Common myeloid progenitor, CD34-positive (primary cell): Measurements from ENCODE around the gene ZNF592.
"Not testable (repeated sequence)": the region's sequence is repeated elsewhere in the genome, so short reads cannot be mapped to it uniquely, and the experiment has no call there.

Experiments used
- CTCF ChIA-PET: fragments of 350-600 bp; sonication (Branson Sonifier 250); formaldehyde crosslinking; loops from one replicate; lab custom pipeline; 2021; ENCODE audit warnings: antibody characterized with exemption; lab: Charles Lee
- POLR2A ChIA-PET: fragments of 350-600 bp; sonication (Branson Sonifier 250); formaldehyde crosslinking; loops from one replicate; lab custom pipeline; 2021; ENCODE audit warnings: antibody characterized with exemption; lab: Charles Lee
- DNase-seq, 3 donors: peaks; one replicate each; pipeline versions ENCODE4 v3.0.0 to v3.0.0-alpha.2; 2013
- H3K27ac ChIP-seq, 2 experiments: 1 replicate in 1 of 2; 2 replicates in 1 of 2; pipeline ENCODE4 v1.7.0; 2013; ENCODE audit warnings: inconsistent platforms in 2 of 2, low read length in 2 of 2, mild to moderate bottlenecking in 2 of 2, low read depth in 1 of 2, moderate library complexity in 1 of 2; ENCODE audit not compliant: severe bottlenecking in 2 of 2, insufficient read depth in 1 of 2, poor library complexity in 1 of 2
- H3K27me3 ChIP-seq, 5 experiments: replicated peaks in 2 of 5; 1 replicate in 3 of 5; 2 replicates in 2 of 5; pipeline versions ENCODE4 v1.6.1 to v1.7.0; 2013; ENCODE audit warnings: low read length in 4 of 5, mild to moderate bottlenecking in 2 of 5, moderate library complexity in 2 of 5, inconsistent platforms in 1 of 5; ENCODE audit not compliant: insufficient read depth in 5 of 5, control insufficient read depth in 4 of 5
- H3K36me3 ChIP-seq, 4 experiments: 1 replicate in 2 of 4; 2 replicates in 2 of 4; pipeline versions ENCODE4 v1.6.1 to v1.7.0; 2013; ENCODE audit warnings: low read length in 3 of 4, control low read depth in 1 of 4, mild to moderate bottlenecking in 1 of 4; ENCODE audit not compliant: control insufficient read depth in 4 of 4, insufficient read depth in 4 of 4
- H3K4me1 ChIP-seq, 4 experiments: 1 replicate in 3 of 4; 2 replicates in 1 of 4; pipeline versions ENCODE4 v1.6.1 to v1.7.1; 2013; ENCODE audit warnings: low read length in 3 of 4, mild to moderate bottlenecking in 3 of 4, control low read depth in 1 of 4, inconsistent platforms in 1 of 4, moderate library complexity in 1 of 4; ENCODE audit not compliant: control insufficient read depth in 4 of 4, insufficient read depth in 4 of 4; ENCODE audit errors: control extremely low read depth in 1 of 4
- H3K4me3 ChIP-seq, 7 experiments: 1 replicate in 4 of 7; 2 replicates in 3 of 7; pipeline versions ENCODE4 v1.5.1 to v1.7.0; 2013; ENCODE audit warnings: mild to moderate bottlenecking in 7 of 7, low read length in 6 of 7, moderate library complexity in 6 of 7, inconsistent platforms in 2 of 7, low read depth in 2 of 7, control low read depth in 1 of 7; ENCODE audit not compliant: insufficient read depth in 4 of 7, control insufficient read depth in 1 of 7; ENCODE audit errors: extremely low read depth in 1 of 7
- H3K9me3 ChIP-seq, 5 experiments: 1 replicate in 4 of 5; 2 replicates in 1 of 5; pipeline versions ENCODE4 v1.6.1 to v1.7.1; 2013; ENCODE audit warnings: low read length in 4 of 5, mild to moderate bottlenecking in 2 of 5, inconsistent platforms in 1 of 5, low read depth in 1 of 5, moderate library complexity in 1 of 5; ENCODE audit not compliant: control insufficient read depth in 4 of 5, insufficient read depth in 2 of 5; ENCODE audit errors: control extremely low read depth in 1 of 5
- WGBS: methylation state at CpG from one replicate; pipeline ENCODE4 v1.1.5; 2013; ENCODE audit not compliant: insufficient coverage; 5-methylcytosine and 5-hydroxymethylcytosine counted together

Gene ZNF592

GRCh38 chr15:84747416-84748273, 747 bp upstream of the ZNF592 start:
- H3K4me3 ChIP-seq, result peak overlapping the region; percentile 59 to 93 (median 80)
- no peaks in the 10 kb centered on the region for H3K27me3 ChIP-seq
- peaks cover 0 to 2% (median 0%) of the 10 kb centered on the region in 4 experiments for H3K36me3 ChIP-seq
- CTCF ChIA-PET, result interaction anchor here (2.1 to 4.8 kb wide), 2 partner anchors 12 to 32 kb away, joined by 5 to 23 read pairs; partner anchors contain the start of gene SEC11A
- H3K9me3 ChIP-seq, result no peaks in the 10 kb centered on the region
- 1% methylated on average over 33 of the region's 46 CpGs for WGBS
- peaks cover 20 to 48% (median 34%) of the 10 kb centered on the region in 4 experiments for H3K4me1 ChIP-seq
- peak overlapping the region; percentile 77 to 93 for H3K27ac ChIP-seq
- POLR2A ChIA-PET, result interaction anchor here (0.5 to 2.8 kb wide), 5 partner anchors 12 to 84 kb away, joined by 3 to 14 read pairs (median 3); partner anchors contain the start of gene SEC11A
- DNase-seq, result peak; percentile 75 to 90 (median 85)

GRCh38 chr15:84749111-84749991, 959 bp downstream of the ZNF592 start:
- no peaks in the 10 kb centered on the region for H3K9me3 ChIP-seq
- peak; percentile 61 to 89 (median 85) for DNase-seq
- peaks cover 0 to 10% (median under 1%) of the 10 kb centered on the region in 4 experiments for H3K36me3 ChIP-seq
- 0% methylated on average over 13 of the region's 15 CpGs for WGBS
- peak overlapping the region; percentile 59 to 95 (median 87) for H3K4me3 ChIP-seq
- CTCF ChIA-PET, result interaction anchor here (0.6 to 1.4 kb wide), 5 partner anchors 14 to 95 kb away, joined by 3 to 6 read pairs (median 3); partner anchors contain the start of genes SEC11A and WDR73
- H3K4me1 ChIP-seq, result peaks cover 20 to 48% (median 34%) of the 10 kb centered on the region in 4 experiments
- H3K27ac ChIP-seq, result peak overlapping the region; percentile 64 to 88
- H3K27me3 ChIP-seq, result no peaks in the 10 kb centered on the region
- POLR2A ChIA-PET, result interaction anchor here (2.5 to 2.8 kb wide), 2 partner anchors 14 to 33 kb away, joined by 13 to 14 read pairs; partner anchors contain the start of gene SEC11A

GRCh38 chr15:84750583-84751092, 2.2 kb downstream of the ZNF592 start:
- Histone ChIP-seq H3K27me3 (no peaks in the 10 kb centered on the region), H3K9me3 (no peaks in the 10 kb centered on the region), H3K27ac (peak overlapping the region; percentile 40 to 79), H3K36me3 (peaks cover 0 to 11% (median 1%) of the 10 kb centered on the region in 4 experiments), H3K4me1 (peaks cover 20 to 48% (median 34%) of the 10 kb centered on the region in 4 experiments), H3K4me3 (peak overlapping the region in 6 of 7 experiments; percentile 13 to 91 (median 51))
- ChIA-PET CTCF (interaction anchor here (1.0 to 1.3 kb wide), 2 partner anchors 15 to 33 kb away, joined by 3 read pairs; no protein-coding TSS in a partner anchor), POLR2A (interaction anchor here (0.5 kb wide), 1 partner anchor 1336 kb away, joined by 5 read pairs; no protein-coding TSS in a partner anchor)
- peak; percentile 13 to 54 (median 41) for DNase-seq
- WGBS, result 25% methylated on average over 2 of the region's 2 CpGs

- CTCF ChIA-PET, result interaction anchor here (1.1 kb wide), 1 partner anchor 11 kb away, joined by 3 read pairs; no protein-coding TSS in a partner anchor
- POLR2A ChIA-PET, H3K27ac ChIP-seq, H3K4me3 ChIP-seq, DNase-seq, H3K27me3 ChIP-seq, H3K9me3 ChIP-seq: not testable (repeated sequence)
- peaks cover 20 to 41% (median 33%) of the 10 kb centered on the region in 4 experiments for H3K4me1 ChIP-seq
- H3K36me3 ChIP-seq, result peaks cover 0 to 16% (median 1%) of the 10 kb centered on the region in 4 experiments
- WGBS, result 92% methylated on average over 2 of the region's 6 CpGs
These were observed 3.3 kb downstream of the ZNF592 start for GRCh38 chr15:84751721-84752120.

- H3K27ac ChIP-seq, result no peak overlapping the region
- H3K36me3 ChIP-seq, result peaks cover 0 to 16% (median 1%) of the 10 kb centered on the region in 4 experiments
- POLR2A ChIA-PET, result no interaction called here
- 100% methylated on average over 1 of the region's 1 CpG for WGBS
- CTCF ChIA-PET, result interaction anchor here (1.1 kb wide), 1 partner anchor 10 kb away, joined by 3 read pairs; no protein-coding TSS in a partner anchor
- DNase-seq, result no peak
- peaks cover 18 to 38% (median 30%) of the 10 kb centered on the region in 4 experiments for H3K4me1 ChIP-seq
- H3K4me3 ChIP-seq, result no peak overlapping the region
- H3K27me3 ChIP-seq, result no peaks in the 10 kb centered on the region
- H3K9me3 ChIP-seq, result no peaks in the 10 kb centered on the region
These were observed 3.8 kb downstream of the ZNF592 start for GRCh38 chr15:84752195-84752594.

- 100% methylated on average over 2 of the region's 3 CpGs for WGBS
- DNase-seq, result no peak
- no peak overlapping the region for H3K4me3 ChIP-seq
- no peaks in the 10 kb centered on the region for H3K27me3 ChIP-seq
- peaks cover 0 to 16% (median 1%) of the 10 kb centered on the region in 4 experiments for H3K36me3 ChIP-seq
- H3K9me3 ChIP-seq, result no peaks in the 10 kb centered on the region
- ChIA-PET POLR2A (no interaction called here), CTCF (interaction anchor here (1.1 kb wide), 1 partner anchor 10 kb away, joined by 3 read pairs; no protein-coding TSS in a partner anchor)
- H3K4me1 ChIP-seq, result peaks cover 14 to 33% (median 25%) of the 10 kb centered on the region in 4 experiments
- no peak overlapping the region for H3K27ac ChIP-seq
These were observed 4.3 kb downstream of the ZNF592 start for GRCh38 chr15:84752700-84753099.
